GM21576 (cell line): ENCODE results near the gene CTCFL.
A peak's percentile ranks its signal among the peaks of the same experiment; 100 is the strongest.

Experiments
- ATAC-seq: cut with Tn5 transposase; IDR thresholded peaks from one replicate; pipeline ENCODE4 v1.9.1; 2021; ENCODE audit warnings: mild to moderate bottlenecking, moderate library complexity; ENCODE audit not compliant: unreplicated experiment

Gene CTCFL

DNA sequence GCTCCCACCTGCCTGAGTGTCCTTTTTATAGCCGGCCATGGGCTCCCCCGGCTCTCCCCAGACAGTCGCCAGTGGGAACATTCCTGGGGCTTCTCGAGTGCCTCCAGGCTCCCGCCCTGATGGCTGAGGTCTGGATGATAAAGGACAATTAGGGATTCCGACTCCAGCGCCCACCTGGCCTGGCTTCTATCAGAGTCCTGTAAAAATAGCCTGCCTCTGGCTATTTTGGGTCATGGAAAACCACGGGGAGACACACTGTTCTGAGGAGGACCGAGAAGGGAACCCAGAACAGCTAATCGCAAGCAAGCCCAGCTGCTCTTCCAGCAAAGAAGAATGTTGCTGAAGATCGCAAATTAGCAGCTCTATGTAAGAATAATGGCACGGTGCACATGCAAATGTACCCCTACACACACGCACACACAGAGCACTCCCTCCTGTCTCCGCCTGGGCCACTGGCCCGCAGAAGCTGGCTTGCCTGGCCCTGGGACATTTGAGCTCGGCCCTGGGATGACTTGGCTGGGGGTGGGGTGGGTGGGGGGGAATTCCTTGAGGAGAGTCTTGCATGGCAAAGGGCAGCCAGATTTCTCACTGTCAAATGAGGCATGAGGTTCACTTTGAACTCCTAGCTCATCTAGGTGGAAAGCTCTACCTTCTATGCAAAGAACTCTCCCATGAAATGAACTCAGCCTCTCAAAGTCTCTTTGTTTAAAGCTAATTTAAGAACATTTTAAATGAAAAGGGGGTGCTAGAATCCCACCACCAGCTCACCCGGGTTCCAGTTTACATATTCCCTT is 55.3 kb downstream of the CTCFL start:
- ATAC-seq = no peak

DNA sequence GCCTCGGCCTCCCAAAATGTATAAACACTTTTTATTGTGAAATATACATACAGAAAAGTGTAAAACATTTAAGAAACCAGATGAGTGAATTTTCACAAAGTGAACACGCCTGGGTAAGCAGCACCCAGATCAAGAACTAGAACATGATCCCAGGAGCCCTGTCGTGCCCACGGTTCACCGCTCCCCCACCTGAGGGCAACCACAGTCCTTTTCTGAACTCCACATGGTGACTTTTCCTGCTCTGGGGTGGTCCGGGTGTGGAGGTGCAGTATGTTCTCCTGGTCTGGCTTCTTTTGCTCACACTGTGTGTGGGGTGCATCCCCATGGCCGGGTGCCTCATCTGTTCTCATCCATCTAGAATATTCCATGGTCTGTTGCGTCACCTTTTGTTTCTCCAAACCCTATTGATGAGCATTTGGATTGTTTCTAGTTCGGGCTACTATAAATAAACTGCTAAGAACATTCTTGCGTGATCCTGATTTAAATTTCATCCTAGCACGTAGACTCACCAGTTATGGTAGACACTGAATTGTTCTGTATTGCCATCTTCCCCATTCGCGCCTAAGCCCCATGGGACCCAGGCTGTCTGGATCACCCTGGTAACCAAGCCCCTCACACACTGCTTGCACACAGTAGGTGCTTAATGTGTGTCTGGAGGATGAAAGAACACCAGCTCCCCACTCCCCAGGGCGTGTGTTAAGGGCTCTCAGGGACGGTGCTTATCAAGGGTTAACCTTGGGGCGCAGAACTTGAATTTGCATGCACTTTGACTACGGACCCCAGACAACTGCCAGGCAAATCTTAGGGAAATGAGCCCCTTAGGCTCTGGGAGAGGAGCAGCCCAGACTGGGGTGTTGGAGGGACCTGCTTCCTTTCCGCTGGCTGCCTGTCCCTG is 56.2 kb downstream of the CTCFL start:
- ATAC-seq = no peak

DNA sequence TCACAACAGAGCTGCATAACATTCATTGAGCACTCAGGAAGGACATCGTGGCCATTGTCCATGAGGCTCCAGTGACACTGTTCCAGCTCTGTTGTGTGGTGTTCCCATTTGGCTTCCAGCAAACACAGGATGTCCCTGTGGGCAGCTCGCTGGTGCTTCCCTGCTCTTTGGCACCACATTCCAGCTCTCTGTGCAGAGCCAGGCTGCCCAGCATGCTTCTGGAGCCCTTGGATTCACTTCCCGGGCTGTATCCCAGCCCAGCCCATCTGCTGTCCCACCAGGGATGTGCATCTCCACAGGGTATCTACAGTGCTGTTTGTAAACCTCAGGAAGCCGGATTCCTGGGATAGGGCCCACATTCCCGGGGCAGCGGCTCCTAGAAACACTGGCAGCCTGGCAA is 57.2 kb downstream of the CTCFL start:
- no peak for ATAC-seq

DNA sequence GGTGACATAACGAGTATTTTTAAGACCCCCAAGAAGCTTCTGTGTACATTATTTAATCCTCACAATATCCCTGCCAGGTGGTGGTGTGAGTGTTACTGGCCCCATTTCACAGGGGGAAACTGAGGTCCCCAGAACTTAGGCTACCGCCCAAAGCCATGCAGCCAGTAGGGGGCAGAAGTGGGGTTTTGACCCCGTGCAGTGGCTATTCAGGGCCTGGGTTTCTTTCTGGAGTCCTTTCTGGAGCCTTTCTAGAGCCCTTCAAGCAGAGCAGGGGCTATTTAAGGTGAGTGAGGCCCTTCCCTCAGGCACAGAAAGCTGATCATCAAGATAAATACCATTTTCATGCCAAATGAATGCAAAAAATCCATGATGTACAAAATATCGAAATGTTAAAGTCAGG is 59.0 kb downstream of the CTCFL start:
- no peak for ATAC-seq

DNA sequence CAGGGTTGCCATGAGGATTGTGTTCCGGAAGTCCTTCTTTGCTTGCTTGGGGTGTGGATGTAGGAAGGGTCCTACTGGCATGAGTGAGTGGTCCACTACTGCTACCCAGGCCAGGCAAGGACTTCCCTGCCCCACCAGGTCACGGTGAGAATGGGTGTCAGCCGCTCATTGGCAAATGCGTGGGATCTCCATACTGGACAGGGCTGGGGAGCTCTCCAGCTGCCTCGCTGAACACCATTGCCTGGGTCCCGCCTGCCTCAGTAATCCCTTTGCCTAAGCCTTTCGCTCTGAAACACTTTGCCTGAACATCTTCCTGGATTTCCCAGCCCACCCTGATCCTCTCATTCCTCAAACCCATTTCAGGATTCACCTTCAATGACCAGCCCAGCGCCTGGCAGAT is 59.5 kb downstream of the CTCFL start:
- no peak for ATAC-seq

DNA sequence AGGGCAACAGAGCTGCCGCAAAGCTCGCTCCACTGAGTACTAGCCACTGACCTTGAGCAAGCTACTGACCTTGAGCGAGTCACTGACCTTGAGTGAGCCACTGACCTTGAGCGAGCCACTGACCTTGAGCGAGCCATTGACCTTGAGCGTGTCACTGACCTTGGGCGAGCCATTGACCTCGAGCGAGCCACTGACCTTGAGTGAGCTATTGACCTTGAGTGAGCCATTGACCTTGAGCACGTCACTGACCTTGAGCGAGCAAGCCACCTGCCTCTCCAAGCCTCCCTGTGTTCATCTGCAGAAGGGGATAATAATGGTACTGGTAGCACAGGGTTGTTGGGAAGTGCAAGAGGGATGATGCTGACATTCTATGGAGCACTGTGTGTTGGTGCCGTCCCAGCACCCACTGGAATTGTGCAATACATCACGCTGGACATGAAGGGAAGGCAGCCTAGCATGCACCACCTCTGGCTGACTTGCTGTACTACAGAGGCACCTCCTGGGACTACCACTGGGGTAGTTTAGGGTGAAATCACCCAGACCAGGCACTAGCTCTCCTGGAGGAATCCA is 60.2 kb downstream of the CTCFL start:
- ATAC-seq = no peak

DNA sequence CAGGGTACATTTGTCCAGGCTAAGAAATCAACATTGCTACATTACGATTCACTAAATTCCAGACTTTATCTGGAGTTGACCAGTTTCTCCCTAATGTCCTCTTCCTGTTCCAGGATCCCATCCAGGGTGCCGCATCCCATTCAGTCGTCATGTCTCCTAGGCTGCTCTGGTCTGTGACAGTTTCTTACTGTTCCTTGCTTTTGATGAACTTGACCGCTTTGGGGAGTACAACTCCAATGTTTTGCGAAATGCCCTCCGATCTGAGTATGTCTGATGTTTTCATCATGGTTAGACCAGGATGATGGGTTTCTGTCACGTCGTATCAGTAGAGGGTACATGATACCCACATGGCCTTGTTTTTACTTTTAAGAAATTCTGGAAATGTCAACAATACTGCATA is 62.2 kb downstream of the CTCFL start:
- no peak for ATAC-seq

DNA sequence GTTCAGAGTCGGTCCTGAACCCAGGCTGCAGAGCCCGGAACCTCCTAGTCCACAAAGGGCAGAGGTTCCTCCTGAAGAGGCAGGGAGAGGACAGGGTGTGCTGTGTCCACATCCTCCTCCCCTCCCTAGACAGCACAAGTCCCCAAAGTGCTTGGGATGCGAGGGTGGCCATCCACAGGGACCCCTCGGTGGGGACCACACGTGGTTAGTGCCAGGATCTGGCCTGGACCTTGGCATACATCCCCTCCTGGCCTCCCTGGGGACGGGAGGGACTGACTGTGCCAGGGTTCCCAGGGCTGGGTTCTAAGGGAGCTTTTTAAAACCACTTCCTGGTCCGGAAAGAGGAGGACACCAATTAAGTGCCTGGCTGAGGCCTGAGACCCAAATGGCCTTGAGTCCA is 63.2 kb downstream of the CTCFL start:
- no peak for ATAC-seq

DNA sequence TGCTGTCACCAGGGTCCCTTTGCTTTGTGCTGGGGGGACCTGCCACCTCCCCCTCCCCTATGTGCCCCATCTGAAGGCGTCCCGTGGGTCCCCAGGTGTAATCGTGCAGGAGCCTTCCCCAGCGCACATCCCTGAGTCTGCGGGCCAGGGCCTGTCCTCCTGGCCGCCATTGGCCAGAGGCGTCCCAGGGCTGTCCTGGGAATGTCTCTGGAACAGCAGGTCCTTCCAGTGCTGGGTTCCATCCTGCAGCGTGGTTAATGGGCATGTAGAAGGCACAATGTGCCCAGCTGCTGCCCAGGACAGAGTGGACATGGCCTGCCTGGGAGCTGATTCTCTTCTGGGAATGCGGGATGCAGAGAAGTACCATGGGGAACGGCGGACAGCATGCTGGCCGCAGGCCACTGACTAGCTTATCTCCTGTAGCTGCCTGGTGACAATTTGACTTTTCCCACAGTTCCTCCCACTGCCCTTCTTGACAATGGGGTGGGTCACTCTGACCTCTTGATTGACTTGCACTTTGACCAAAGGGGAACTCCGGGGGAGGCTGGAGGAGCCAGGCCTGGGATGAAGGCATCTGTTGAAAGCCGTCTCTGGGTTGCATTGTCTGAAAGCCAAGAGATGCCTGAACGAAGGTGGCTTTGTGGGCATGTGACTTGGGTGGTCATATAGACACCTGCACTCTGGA is 64.0 kb downstream of the CTCFL start:
- ATAC-seq = no peak

DNA sequence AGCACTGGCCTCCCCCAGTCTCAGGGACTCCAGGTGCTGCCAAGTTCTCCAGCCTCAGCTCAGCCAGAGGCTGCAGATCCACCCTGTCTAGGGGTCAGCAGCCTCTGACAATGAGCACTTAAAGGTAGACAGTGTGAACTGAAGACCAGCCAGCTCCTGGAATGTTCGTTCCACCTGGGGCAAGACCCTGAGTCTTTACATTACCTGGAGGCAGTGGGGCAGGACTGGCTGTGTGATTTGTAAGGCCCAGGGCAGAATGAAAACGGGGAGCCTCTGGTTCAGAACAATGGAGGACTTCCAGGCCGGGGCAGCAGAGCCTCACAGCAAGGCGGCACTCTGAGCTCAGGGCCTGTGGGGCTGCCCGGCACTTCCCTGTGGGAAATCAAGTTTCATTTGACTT is 65.0 kb downstream of the CTCFL start:
- ATAC-seq = no peak

DNA sequence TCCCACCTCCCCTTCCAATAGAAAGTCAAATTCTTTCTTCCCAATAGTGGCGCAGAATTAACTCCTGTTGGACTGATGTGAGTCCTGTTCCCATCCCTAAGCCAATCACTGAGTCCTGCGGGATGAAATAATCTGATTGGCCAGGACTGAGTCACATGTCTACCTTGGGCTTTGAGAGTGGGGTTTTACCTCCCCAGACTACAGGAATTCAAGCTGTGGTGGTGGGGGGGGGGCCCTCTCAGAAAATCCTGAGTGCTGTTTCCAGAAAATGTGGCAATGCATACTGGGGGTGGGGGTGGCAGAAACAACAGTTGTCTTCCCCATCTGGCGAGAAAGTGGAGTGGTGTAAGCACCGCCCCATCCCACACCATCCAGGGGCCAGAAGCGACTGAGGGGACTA is 65.7 kb downstream of the CTCFL start:
- ATAC-seq = no peak

DNA sequence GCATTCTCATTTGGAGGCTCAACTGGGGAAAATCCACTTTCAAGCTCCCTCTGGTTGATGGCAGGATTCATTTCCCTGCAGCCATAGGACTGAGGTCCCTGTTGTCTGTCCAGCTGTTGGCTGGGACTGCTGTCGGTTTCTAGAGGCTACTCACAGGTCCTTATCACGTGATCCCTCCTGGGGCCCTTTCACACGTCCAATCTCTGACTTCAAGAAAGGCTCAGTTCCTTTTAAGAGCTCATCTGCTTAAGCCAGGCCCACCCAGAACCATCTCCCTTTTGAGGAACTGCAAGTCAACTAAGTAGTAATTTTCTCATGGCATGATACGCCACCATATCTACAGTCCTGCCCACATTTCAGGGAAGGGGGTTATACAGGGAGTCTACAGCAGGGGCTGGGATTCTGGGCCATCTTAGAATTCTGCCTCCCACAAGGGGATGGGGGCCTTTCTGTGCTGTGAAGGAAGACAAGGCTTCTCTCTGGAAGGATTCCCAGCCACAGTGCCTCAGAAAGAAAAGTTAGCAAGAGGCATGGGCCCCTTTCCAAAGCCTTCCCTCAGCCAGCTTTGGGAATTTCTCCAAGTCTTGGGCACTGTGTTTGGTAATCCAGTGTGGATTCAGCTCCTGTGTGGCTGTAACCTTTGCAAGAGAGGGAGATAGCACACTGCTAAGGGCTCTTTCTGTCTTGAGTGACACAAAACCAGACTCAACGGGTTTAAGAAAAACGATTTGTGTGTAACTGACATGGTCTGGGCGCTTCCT is 66.4 kb downstream of the CTCFL start:
- ATAC-seq = no peak

DNA sequence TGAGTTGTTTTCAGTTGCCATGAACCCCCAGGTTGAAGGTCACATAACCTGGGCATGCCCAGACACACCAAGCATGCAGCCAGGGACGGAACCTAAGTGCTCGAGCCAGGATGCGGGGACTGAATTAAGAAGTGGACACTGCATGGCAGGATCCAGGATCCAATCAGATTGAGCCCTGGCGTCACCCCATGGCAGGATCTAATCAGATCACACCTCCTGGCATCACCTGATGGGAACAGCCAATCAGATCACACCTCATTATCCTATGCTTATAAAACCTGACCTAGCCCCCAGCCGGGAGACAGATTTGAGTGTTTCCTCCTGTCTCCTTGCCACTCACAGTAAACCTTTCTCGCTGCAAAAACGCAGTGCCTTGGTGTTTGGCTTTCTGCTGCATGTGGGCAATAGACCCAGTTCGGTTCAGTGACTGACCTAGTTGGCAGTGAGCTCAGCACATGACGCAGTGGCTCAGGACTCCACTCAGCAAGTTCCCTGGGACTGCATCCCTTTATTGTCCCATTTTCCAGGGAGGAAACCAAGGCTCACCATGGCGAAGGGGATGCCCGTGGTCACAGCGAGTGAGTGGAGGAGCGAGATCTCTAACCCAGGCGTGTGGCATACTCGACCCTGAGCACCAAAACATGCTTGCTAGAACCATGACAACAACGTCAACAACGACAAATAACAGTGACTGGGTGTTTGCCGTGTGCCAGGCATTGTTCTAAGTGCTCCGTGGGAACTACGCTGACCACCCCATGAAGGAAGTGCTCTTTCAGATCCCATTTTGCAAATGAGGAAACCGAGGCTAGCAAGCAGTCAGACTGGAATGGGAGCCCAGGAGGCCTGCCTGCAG is 67.5 kb downstream of the CTCFL start:
- no peak for ATAC-seq

DNA sequence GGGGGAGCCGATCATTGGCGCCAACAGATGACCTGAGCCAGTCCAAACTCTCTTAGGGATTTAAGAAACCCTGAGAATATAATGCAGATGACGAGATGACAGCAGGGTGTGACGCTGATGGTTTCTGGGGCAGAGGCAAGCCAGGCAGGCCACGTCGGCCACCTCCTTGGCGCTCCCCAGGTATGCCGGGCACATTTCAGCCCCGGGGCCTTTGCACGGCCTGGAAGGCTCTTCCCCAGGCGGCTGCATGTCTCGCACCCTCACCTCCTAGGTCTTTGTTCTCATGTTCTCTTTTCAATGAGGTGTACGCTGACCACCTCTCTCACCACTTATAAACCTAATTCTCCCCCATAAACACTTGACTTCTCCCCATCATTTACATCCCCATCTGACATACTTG is 68.8 kb downstream of the CTCFL start:
- ATAC-seq = no peak

DNA sequence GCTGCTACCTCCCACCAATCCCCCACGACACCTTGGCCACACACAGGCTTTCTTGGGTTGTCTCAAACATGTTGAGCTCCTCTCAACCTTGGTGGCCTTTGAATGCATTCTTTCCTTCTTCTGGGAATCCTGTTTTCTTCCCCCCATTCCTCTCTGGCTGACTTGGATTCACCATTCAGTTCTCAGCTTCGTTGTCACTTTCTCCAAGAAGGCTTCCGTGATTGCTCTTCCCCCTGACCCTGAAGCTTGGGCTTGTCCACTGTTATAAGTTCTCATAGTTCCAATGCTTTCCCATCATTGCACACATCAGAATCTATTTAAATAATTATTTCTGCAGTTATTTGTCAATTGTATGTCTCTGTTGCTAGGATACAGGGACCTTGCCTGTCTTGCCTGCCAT is 69.6 kb downstream of the CTCFL start:
- ATAC-seq = no peak

DNA sequence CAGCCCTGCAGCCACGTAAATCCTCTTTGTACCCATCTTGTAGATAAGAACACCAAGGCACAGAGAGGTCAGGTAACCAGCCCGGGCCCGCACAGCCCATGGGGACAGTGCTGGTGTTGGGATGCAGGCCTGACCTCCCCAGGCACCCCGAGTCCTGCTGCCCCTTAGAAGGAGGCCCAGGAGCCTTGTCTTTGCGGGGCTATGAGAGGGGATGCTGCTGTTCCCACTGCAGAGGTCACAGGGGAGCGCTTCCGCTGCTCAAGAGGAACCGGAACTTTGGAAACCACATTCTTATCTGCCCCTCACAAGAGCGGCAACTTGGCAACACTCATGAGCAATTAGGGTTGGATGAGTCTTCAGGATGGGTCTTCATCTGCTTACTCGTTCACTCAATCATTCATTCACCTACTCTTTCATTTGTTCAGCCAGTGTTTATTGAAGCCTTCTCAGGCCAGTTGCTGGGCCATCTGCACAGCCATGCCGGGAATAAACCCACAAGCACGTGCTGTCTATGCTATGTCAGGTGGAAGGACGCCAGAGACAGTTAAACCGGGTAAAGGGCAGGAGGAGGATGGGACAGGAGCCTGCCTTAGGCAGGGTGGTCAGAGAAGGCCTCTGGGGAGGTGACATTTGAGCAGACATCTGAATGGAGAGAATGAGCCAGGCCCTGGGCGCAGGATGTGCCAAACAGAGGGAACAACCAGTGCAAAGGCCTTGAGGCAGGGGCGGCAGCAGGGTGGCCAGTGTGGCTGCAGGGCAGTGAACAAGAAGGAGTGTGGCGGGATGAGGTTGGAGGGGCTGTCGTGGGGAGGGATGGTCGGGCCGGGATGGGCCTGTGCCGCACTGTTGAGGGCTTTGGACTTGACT is 72.9 kb downstream of the CTCFL start:
- no peak for ATAC-seq

DNA sequence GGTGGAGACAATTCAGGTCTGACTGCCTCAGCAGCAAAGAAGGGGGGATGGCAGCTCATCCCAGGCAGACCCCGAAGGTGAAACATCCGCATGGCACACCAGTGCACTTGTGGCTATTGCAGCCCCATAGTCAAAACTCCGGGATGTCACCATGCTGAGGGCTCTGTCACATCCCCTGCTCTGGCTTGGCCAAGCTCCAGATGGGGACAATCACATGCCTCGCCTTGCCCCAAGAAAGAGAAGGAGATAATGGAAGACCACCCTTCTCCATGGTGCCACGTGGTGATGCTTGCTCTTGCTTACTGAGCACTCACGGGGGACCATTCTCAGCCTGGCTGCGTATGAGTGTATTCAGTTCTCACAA is 73.5 kb downstream of the CTCFL start:
- ATAC-seq = no peak

DNA sequence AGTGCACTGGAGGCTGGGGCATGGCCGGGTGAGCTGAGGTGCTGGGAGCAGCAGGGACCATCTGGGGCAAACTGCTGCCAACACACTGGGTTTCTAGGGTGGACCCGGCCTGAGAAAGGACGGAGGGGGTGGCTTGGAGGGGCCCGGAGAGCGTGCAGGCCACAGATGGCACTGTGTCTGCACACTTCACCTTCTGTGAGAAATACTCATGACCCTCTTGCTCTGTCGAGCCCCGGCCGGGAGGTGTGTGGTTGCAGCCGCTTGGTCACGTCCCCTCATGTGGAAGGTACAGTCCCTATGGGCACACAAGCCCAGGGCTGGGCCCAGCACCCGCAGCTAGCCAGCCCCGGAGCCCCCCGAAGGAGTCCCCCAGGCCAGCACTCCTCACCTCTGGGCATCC is 74.0 kb downstream of the CTCFL start:
- ATAC-seq = peak; percentile 29

DNA sequence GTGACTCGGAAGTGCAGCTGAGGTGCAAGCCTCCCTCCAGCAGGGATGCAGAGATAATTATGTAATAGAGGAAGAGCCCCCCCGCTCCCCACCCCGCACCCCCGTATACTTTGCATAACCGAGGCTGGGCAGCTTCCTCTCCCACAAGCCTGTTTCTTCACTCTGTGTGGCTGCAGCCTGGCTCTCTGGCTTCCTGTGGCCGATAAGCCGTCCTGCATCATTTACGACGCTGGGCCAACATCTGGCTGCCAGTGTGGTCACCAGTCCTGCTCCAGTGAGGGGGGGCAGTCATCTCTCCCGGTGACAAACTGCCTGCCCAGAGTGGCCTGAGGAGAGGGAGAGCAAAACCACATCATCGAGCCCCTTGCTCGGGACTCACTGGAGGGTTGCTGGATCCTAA is 74.5 kb downstream of the CTCFL start:
- ATAC-seq = peak; percentile 76
